ENCODE data around the gene PHF10. TPM values are rescaled to one million over a fixed set of nuclear protein-coding genes. Genes with fewer than 3 reads are reported as not detected.

The PHF10 gene
- total and polyA plus RNA-seq, 3 experiments from 2014 or later, result 17.6 to 71.5 (median 69.6) TPM

Other genes with a start within 250 kb of the PHF10 start
- gene WDR27, start 22.5 kb downstream of the PHF10 start, total RNA-seq, result 10 to 100 TPM; 24.5 to 29.4 TPM
- gene WDR27, start 22.5 kb downstream of the PHF10 start, polyA plus RNA-seq, result 7.4 TPM
- 10 to 100 TPM; 23.6 to 25.5 TPM for gene C6orf120, start 22.4 kb downstream of the PHF10 start, total RNA-seq
- gene C6orf120, start 22.4 kb downstream of the PHF10 start, polyA plus RNA-seq, result 8.9 TPM
- gene DYNLT2, start 27.1 kb upstream of the PHF10 start, total RNA-seq, result 1 to 10 TPM; 1.4 to 1.9 TPM
- gene DYNLT2, start 27.1 kb upstream of the PHF10 start, polyA plus RNA-seq, result 0.67 TPM
- gene ERMARD, start 27.1 kb upstream of the PHF10 start, total RNA-seq, result 10 to 100 TPM; 26.2 to 27.9 TPM
- gene ERMARD, start 27.1 kb upstream of the PHF10 start, polyA plus RNA-seq, result 12.1 TPM